Stimulated activated CD4-positive, alpha-beta T cell treated with anti-CD3 and anti-CD28 coated beads, TNF-alpha, amount 100 ng/mL, for 1 hour (primary cell): ENCODE data around the gene CCDC87.
A peak's percentile ranks its signal among the peaks of the same experiment; 100 is the strongest.
"Not testable (repeated sequence)": the region's sequence is repeated elsewhere in the genome, so short reads cannot be mapped to it uniquely, and the experiment has no call there.

ENCODE experiments used
- DNase-seq, 3 donors: peaks; one replicate each; pipeline ENCODE4 v3.0.0-alpha.2; 2020; ENCODE audit warnings: low read depth in 3 of 3, low spot score in 1 of 3

Gene CCDC87

GRCh38 chr11:66617155-66617834 lies 24.4 kb upstream of the CCDC87 start:
- DNase-seq, result no peak

- DNase-seq, result peak; percentile 93 to 96 (median 93)
Observed at GRCh38 chr11:66616379-66617154, 23.7 kb upstream of the CCDC87 start, which contains the start of gene RBM14. TSS of gene RBM14 (plus strand) at chr11:66616630. CDS start at chr11:66616721, 91 bp downstream.

GRCh38 chr11:66614073-66614472 lies 21.2 kb upstream of the CCDC87 start:
- no peak for DNase-seq

- no peak for DNase-seq
Observed at GRCh38 chr11:66612458-66612857, 19.6 kb upstream of the CCDC87 start.

GRCh38 chr11:66609721-66610617 lies 17.1 kb upstream of the CCDC87 start:
- no peak for DNase-seq

- no peak for DNase-seq
Observed at GRCh38 chr11:66607126-66607834, 14.4 kb upstream of the CCDC87 start.

GRCh38 chr11:66606608-66607007 lies 13.7 kb upstream of the CCDC87 start:
- DNase-seq, result not testable (repeated sequence)

- no peak for DNase-seq
Observed at GRCh38 chr11:66604155-66604554, 11.3 kb upstream of the CCDC87 start.

- DNase-seq, result no peak
Observed at GRCh38 chr11:66603072-66603471, 10.2 kb upstream of the CCDC87 start.

GRCh38 chr11:66600631-66601233 lies 7.9 kb upstream of the CCDC87 start:
- DNase-seq, result no peak

GRCh38 chr11:66600219-66600618 lies 7.4 kb upstream of the CCDC87 start:
- no peak for DNase-seq

- DNase-seq, result no peak
Observed at GRCh38 chr11:66598993-66599392, 6.1 kb upstream of the CCDC87 start.

GRCh38 chr11:66595245-66595904 lies 2.5 kb upstream of the CCDC87 start:
- DNase-seq, result no peak

GRCh38 chr11:66593650-66594049 lies 787 bp upstream of the CCDC87 start:
- no peak for DNase-seq

- DNase-seq, result no peak
Observed at GRCh38 chr11:66593303-66593635, 406 bp upstream of the CCDC87 start.

GRCh38 chr11:66591175-66591574 lies 1.7 kb downstream of the CCDC87 start:
- no peak for DNase-seq

GRCh38 chr11:66589996-66590675 lies 2.7 kb downstream of the CCDC87 start:
- DNase-seq, result no peak

GRCh38 chr11:66589315-66589714 lies 3.5 kb downstream of the CCDC87 start:
- DNase-seq, result not testable (repeated sequence)

- DNase-seq, result no peak
Observed at GRCh38 chr11:66586136-66586535, 6.7 kb downstream of the CCDC87 start.
